ENCODE data around the gene CHL1. TPM values are rescaled to one million over a fixed set of nuclear protein-coding genes. Genes with fewer than 3 reads are reported as not detected.

CHL1 gene
- total and polyA plus RNA-seq, 12 donors: 0.55 to 28.8 (median 2.2) TPM

DNA sequence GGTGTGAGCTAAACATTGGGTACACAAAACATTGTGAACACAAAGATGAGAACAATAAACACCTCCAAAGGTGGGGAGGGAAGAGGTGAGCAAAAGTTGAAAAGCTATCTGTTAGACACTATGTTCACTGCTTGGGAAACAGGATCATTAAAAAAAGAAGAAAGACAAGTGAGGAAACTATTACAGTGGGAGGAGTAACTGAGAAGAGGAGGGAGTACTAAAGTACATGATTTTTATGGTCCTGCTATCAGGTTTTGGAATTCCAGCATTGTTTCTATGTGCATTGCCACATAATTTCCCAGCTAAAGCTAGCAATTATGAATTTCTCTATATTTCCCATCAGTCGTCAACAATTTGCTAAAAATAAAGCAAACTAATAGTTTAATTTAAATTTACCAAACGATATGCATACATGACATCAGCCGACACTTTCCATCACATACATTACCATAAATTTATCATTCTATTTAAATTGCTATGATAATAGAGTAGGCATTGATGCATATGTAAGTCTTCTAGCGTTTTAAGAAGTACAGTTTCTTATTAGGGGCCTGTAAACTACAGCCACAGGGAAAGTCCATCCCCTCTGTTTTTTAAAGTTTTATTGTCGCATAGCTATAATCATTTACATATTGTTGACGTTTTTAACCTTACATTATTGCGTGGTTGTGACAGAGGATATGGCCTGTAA, 221.8 kb downstream of the CHL1 start:
- H3K4me1 ChIP-seq: no peaks in the 10 kb centered on the region
- TF ChIP-seq, protein P1, sequence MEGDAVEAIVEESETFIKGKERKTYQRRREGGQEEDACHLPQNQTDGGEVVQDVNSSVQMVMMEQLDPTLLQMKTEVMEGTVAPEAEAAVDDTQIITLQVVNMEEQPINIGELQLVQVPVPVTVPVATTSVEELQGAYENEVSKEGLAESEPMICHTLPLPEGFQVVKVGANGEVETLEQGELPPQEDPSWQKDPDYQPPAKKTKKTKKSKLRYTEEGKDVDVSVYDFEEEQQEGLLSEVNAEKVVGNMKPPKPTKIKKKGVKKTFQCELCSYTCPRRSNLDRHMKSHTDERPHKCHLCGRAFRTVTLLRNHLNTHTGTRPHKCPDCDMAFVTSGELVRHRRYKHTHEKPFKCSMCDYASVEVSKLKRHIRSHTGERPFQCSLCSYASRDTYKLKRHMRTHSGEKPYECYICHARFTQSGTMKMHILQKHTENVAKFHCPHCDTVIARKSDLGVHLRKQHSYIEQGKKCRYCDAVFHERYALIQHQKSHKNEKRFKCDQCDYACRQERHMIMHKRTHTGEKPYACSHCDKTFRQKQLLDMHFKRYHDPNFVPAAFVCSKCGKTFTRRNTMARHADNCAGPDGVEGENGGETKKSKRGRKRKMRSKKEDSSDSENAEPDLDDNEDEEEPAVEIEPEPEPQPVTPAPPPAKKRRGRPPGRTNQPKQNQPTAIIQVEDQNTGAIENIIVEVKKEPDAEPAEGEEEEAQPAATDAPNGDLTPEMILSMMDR (IDR thresholded peaks at IDR 0.05): no peak
- DNase-seq: no peak
- no peak overlapping the region for H3K4me3 ChIP-seq
- no peak overlapping the region for H3K27ac ChIP-seq
- WGBS, 2 donors: 57 to 62% methylated on average over 7 of the region's 7 CpGs
- ATAC-seq: no peak
- intact Hi-C loops (cut with DNase I): no loop called here
- no peaks in the 10 kb centered on the region for H3K27me3 ChIP-seq
- no peaks in the 10 kb centered on the region for H3K36me3 ChIP-seq
- H3K9me3 ChIP-seq: no peaks in the 10 kb centered on the region

DNA sequence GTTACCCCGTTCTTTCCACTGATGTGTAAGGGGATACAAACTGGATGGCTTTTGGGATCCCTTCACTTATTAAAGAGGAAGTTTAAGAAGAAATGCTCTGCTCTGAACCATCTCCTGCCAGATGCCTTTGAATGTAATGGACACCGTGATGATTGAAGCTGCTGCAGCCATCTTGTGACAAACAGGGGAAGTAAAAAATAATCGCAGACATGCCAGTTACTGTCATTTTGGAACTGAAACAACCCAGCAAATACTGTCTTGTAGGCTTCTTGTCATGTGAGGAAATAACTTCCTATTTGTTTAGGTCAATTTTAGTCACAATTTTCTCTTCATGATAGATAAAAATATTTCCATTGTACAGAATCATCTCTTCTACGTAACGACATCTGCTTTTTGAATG, 224.0 kb downstream of the CHL1 start:
- Histone ChIP-seq H3K36me3 (no peaks in the 10 kb centered on the region), H3K27ac (no peak overlapping the region), H3K4me1 (no peaks in the 10 kb centered on the region), H3K27me3 (no peaks in the 10 kb centered on the region), H3K9me3 (no peaks in the 10 kb centered on the region), H3K4me3 (no peak overlapping the region)
- TF ChIP-seq, protein P1 (IDR thresholded peaks at IDR 0.05): no peak
- ATAC-seq (no peak), DNase-seq (no peak)
- WGBS, 2 donors: 82 to 91% methylated on average over 5 of the region's 5 CpGs
- intact Hi-C loops (cut with DNase I): no loop called here

DNA sequence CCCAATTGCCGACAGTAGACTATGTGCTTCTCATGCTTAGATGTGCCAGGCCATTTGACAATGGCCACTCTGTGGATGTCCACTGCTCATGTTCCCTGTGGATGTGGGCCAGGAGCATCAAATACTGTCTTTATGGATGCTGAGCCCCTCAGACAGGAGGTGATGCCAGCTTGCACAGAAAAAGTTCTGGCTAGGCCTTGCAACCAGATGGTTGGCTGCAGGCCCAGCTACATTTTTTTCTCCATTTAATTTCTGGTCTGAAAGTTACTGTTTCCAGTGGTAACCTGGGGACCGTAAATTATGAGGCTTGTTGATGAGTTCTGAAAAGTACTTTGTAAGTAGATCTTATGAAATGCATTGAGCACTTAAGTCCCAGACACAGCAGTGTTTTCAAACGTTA, 228.5 kb downstream of the CHL1 start:
- intact Hi-C loops (cut with DNase I): no loop called here
- no peak overlapping the region for H3K4me3 ChIP-seq
- H3K9me3 ChIP-seq: no peaks in the 10 kb centered on the region
- no peaks in the 10 kb centered on the region for H3K36me3 ChIP-seq
- whole genome bisulfite sequencing, 2 donors: 71 to 80% methylated on average over 3 of the region's 3 CpGs
- H3K4me1 ChIP-seq: no peaks in the 10 kb centered on the region
- no peak for ATAC-seq
- DNase-seq: no peak
- H3K27ac ChIP-seq: no peak overlapping the region
- H3K27me3 ChIP-seq: no peaks in the 10 kb centered on the region
- TF ChIP-seq, protein P1 (IDR thresholded peaks at IDR 0.05): no peak

DNA sequence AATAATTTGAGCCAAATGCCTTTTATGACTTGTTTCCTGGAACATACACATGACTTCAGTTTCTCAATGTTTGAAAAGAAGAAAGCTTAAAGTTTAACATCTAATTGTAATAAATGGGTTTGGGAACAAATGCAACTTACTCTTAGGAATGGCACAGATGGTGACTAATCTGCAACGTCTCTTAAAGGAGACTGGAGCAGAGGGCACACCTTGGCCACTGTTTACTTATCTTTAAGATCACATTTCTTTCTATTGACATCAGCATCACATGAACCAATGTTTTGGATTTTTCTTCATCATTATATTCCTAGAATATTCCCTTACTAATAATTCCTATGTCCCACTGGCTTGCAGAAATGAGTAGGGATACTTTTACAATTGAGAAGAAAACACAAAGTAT, 229.5 kb downstream of the CHL1 start:
- no peak overlapping the region for H3K27ac ChIP-seq
- intact Hi-C loops (cut with DNase I): no loop called here
- WGBS, 2 donors: 55 to 78% methylated on average over 1 of the region's 1 CpG

More for the DNA sequence above, 229.5 kb downstream of the CHL1 start:
- DNase-seq: no peak
- no peaks in the 10 kb centered on the region for H3K27me3 ChIP-seq
- H3K4me3 ChIP-seq: no peak overlapping the region
- H3K9me3 ChIP-seq: no peaks in the 10 kb centered on the region
- H3K4me1 ChIP-seq: no peaks in the 10 kb centered on the region
- TF ChIP-seq, protein P1 (IDR thresholded peaks at IDR 0.05): no peak
- H3K36me3 ChIP-seq: no peaks in the 10 kb centered on the region
- no peak for ATAC-seq
